Measurements from ENCODE around the gene DCBLD2. TPM values are rescaled to one million over a fixed set of nuclear protein-coding genes. Genes with fewer than 3 reads are reported as not detected.

The DCBLD2 gene
- total RNA-seq, 1 experiment from 2014 or later: 48.0 TPM

DNA sequence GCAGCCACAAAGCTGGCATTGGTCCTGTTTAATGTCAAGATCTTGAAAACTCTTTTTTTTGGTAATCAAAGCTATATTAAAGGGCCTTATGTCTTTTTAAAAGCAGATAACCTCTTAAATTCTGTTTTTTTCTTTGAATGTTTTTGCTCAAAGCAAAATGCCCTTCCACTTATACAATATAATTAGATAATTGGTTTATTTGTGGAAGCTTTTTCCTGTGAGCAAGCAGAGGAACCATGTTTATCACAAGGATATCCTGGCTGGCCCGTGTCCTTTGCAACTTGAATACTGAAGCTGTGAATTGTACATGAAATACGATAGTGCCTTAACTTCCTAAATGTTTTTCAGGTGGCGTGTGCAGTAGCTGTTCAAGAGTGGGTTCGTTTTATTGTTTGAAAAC lies 135.8 kb downstream of the DCBLD2 start:
- Mint-ChIP-seq H3K4me1 (peaks cover 23 to 35% of the 10 kb centered on the region in 2 experiments), H3K27me3 (ENCODE audit: low read depth) (no peaks in the 10 kb centered on the region), H3K36me3 (ENCODE audit: insufficient read depth in 1 of 3, low read depth in 3 of 3) (no peaks in the 10 kb centered on the region), H3K27ac (no peak overlapping the region), H3K9me3 (no peaks in the 10 kb centered on the region), H3K4me3 (no peak overlapping the region)
- Histone ChIP-seq H3K4me1 (ENCODE audit: insufficient read depth, low read length) (no peaks in the 10 kb centered on the region), H4K8ac (replicated peaks; ENCODE audit: insufficient read length, low read depth, low read length) (no peak overlapping the region), H3K4me2 (ENCODE audit: insufficient read depth, insufficient read length, low read length) (no peak overlapping the region), H2AFZ (ENCODE audit: low read length) (no peak overlapping the region), H2BK5ac (ENCODE audit: insufficient read length, low read length) (no peak overlapping the region), H3K79me2 (ENCODE audit: insufficient read depth, low read length) (no peaks in the 10 kb centered on the region), H2BK20ac (ENCODE audit: low read depth, low read length, poor library complexity, severe bottlenecking) (no peak overlapping the region), H2BK120ac (ENCODE audit: low read depth, low read length, poor library complexity, severe bottlenecking) (no peak overlapping the region), H4K20me1 (ENCODE audit: control insufficient read depth, insufficient read depth, insufficient read length) (no peaks in the 10 kb centered on the region), H3T11ph (ENCODE audit: low read length) (no peak overlapping the region), H2BK12ac (ENCODE audit: insufficient read length, low read depth, low read length) (no peak overlapping the region), H3K4ac (ENCODE audit: low read depth, low read length) (no peak overlapping the region), H3K27me3 (ENCODE audit: insufficient read depth, low read length) (no peaks in the 10 kb centered on the region), H3K18ac (ENCODE audit: insufficient read length, low read depth, low read length) (no peak overlapping the region), H3K9me3 (ENCODE audit: control insufficient read depth, low read depth, low read length) (no peaks in the 10 kb centered on the region), H3K23me2 (ENCODE audit: insufficient read length, low read depth, low read length, poor library complexity, severe bottlenecking) (no peaks in the 10 kb centered on the region), H2BK15ac (ENCODE audit: low read depth, low read length) (no peak overlapping the region), H3K27ac (ENCODE audit: insufficient read length, low read depth, low read length) (no peak overlapping the region), H2AK5ac (ENCODE audit: insufficient read length, low read length) (no peak overlapping the region), H3K23ac (ENCODE audit: insufficient read length, low read depth, low read length) (no peak overlapping the region), H3K9ac (ENCODE audit: extremely low read depth, insufficient read length, low read length) (no peak overlapping the region), H4K5ac (ENCODE audit: insufficient read length, low read depth, low read length) (no peak overlapping the region), H3K14ac (ENCODE audit: insufficient read depth, low read length) (no peak overlapping the region), H4K91ac (ENCODE audit: insufficient read length, low read depth, low read length) (no peak overlapping the region), H3K56ac (ENCODE audit: insufficient read length, low read depth, low read length) (no peak overlapping the region), H3K79me1 (ENCODE audit: insufficient read depth, low read depth, low read length, poor library complexity, severe bottlenecking) (no peaks in the 10 kb centered on the region)
- WGBS (ENCODE audit: extremely low coverage, insufficient read length, low lambda C conversion rate): no CpG with 5 or more reads among the region's 4 CpGs
- TF ChIP-seq, protein P1, sequence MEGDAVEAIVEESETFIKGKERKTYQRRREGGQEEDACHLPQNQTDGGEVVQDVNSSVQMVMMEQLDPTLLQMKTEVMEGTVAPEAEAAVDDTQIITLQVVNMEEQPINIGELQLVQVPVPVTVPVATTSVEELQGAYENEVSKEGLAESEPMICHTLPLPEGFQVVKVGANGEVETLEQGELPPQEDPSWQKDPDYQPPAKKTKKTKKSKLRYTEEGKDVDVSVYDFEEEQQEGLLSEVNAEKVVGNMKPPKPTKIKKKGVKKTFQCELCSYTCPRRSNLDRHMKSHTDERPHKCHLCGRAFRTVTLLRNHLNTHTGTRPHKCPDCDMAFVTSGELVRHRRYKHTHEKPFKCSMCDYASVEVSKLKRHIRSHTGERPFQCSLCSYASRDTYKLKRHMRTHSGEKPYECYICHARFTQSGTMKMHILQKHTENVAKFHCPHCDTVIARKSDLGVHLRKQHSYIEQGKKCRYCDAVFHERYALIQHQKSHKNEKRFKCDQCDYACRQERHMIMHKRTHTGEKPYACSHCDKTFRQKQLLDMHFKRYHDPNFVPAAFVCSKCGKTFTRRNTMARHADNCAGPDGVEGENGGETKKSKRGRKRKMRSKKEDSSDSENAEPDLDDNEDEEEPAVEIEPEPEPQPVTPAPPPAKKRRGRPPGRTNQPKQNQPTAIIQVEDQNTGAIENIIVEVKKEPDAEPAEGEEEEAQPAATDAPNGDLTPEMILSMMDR (conservative IDR thresholded peaks at IDR 0.05): no peak
- DNase-seq: no peak
